Trophoblast cell (in vitro differentiated cells and primary cell): Measurements from ENCODE around the gene KRTAP21-3.

Source experiments
- DNase-seq, 2 donors: peaks; one replicate each; pipeline ENCODE4 v3.0.0-alpha.2; 2016
- H2AFZ ChIP-seq: 2 replicates; pipeline ENCODE4 v1.6.1; 2013; ENCODE audit warnings: low read length, moderate library complexity, mild to moderate bottlenecking; ENCODE audit not compliant: insufficient read depth, poor library complexity
- H2AK5ac ChIP-seq: 2 replicates; pipeline ENCODE4 v1.6.1; 2013; ENCODE audit warnings: mild to moderate bottlenecking, low read length
- H2BK120ac ChIP-seq: 2 replicates; pipeline ENCODE4 v1.6.1; 2013; ENCODE audit warnings: low read length, mild to moderate bottlenecking, moderate library complexity; ENCODE audit not compliant: insufficient read depth, poor library complexity
- H2BK12ac ChIP-seq: 2 replicates; pipeline ENCODE4 v1.6.1; 2013; ENCODE audit warnings: mild to moderate bottlenecking, low read length, moderate library complexity
- H2BK5ac ChIP-seq: 2 replicates; pipeline ENCODE4 v1.6.1; 2013; ENCODE audit warnings: low read length, low read depth, moderate library complexity, mild to moderate bottlenecking; ENCODE audit not compliant: poor library complexity
- H3K14ac ChIP-seq: 2 replicates; pipeline ENCODE4 v1.6.1; 2013; ENCODE audit warnings: mild to moderate bottlenecking, low read length
- H3K18ac ChIP-seq: 2 replicates; pipeline ENCODE4 v1.6.1; 2013; ENCODE audit warnings: mild to moderate bottlenecking, low read length
- H3K23ac ChIP-seq: 2 replicates; pipeline ENCODE4 v1.6.1; 2013; ENCODE audit warnings: low read length
- H3K27ac ChIP-seq: 2 replicates; pipeline ENCODE4 v1.5.1; 2013; ENCODE audit warnings: low read depth, mild to moderate bottlenecking, inconsistent platforms, low read length, moderate library complexity
- H3K27me3 ChIP-seq: 2 replicates; pipeline ENCODE4 v1.6.1; 2013; ENCODE audit warnings: inconsistent platforms, mild to moderate bottlenecking, low read length, moderate library complexity; ENCODE audit not compliant: insufficient read depth
- H3K36me3 ChIP-seq, 2 experiments: 1 replicate in 1 of 2; 2 replicates in 1 of 2; pipeline ENCODE4 v1.6.1; 2013; ENCODE audit warnings: low read length in 2 of 2, mild to moderate bottlenecking in 2 of 2, moderate library complexity in 1 of 2; ENCODE audit not compliant: insufficient read depth in 2 of 2, control insufficient read depth in 1 of 2
- H3K4ac ChIP-seq: 2 replicates; pipeline ENCODE4 v1.6.1; 2013; ENCODE audit warnings: low read depth, mild to moderate bottlenecking, low read length, moderate library complexity
- H3K4me1 ChIP-seq, 2 experiments: 1 replicate in 1 of 2; 2 replicates in 1 of 2; pipeline ENCODE4 v1.6.1; 2013; ENCODE audit warnings: low read length in 2 of 2, mild to moderate bottlenecking in 2 of 2, moderate library complexity in 1 of 2; ENCODE audit not compliant: insufficient read depth in 2 of 2, control insufficient read depth in 1 of 2
- H3K4me2 ChIP-seq: 2 replicates; pipeline ENCODE4 v1.6.1; 2013; ENCODE audit warnings: inconsistent platforms, mild to moderate bottlenecking, low read length, moderate library complexity
- H3K4me3 ChIP-seq: 2 replicates; pipeline ENCODE4 v1.5.1; 2013; ENCODE audit warnings: mild to moderate bottlenecking, low read depth, low read length, inconsistent platforms
- H3K79me1 ChIP-seq: one replicate; pipeline ENCODE4 v1.6.1; 2013; ENCODE audit warnings: low read length
- H3K79me2 ChIP-seq: 2 replicates; pipeline ENCODE4 v1.6.1; 2013; ENCODE audit warnings: low read length, mild to moderate bottlenecking; ENCODE audit not compliant: control insufficient read depth, insufficient read depth, poor library complexity
- H3K9ac ChIP-seq: 2 replicates; pipeline ENCODE4 v1.6.1; 2013; ENCODE audit warnings: mild to moderate bottlenecking, low read length
- H3K9me3 ChIP-seq: 2 replicates; pipeline ENCODE4 v1.6.1; 2013; ENCODE audit warnings: low read depth, mild to moderate bottlenecking, control low read depth, inconsistent platforms, low read length; ENCODE audit not compliant: insufficient read depth
- H4K12ac ChIP-seq: 2 replicates; pipeline ENCODE4 v1.6.1; 2013; ENCODE audit warnings: low read depth, mild to moderate bottlenecking, low read length, moderate library complexity
- H4K8ac ChIP-seq: 2 replicates; pipeline ENCODE4 v1.6.1; 2013; ENCODE audit warnings: low read depth, mild to moderate bottlenecking, low read length, moderate library complexity
- H4K91ac ChIP-seq: one replicate; pipeline ENCODE4 v1.6.1; 2013; ENCODE audit warnings: low read depth, mild to moderate bottlenecking, low read length, moderate library complexity
- WGBS: extraction: QIAGEN DNeasy Blood & Tissue Kit; methylation state at CpG from one replicate; pipeline ENCODE4 v1.1.7; 2013; ENCODE audit warnings: missing lambda C conversion rate; ENCODE audit not compliant: insufficient read length, insufficient coverage; ENCODE audit errors: extremely low coverage; 5-methylcytosine and 5-hydroxymethylcytosine counted together

The KRTAP21-3 gene

DNA sequence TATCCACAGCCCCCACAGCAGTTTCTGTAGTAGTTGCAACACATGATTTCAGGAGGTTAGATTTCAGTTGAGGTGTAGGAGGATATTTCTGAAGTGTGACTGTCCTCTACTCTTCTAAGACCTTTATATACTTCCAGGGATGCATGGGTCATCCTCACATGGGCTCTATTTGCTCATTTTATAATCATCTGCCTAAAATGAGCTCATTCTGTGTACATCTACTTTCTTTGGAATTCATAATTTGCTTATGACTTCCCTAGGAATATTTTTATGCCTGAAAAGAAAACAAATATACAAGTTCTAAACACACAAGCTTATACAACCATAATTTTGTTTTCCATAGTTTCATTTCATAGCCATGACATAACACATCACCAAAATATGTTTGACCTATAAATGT is 28.6 kb upstream of the KRTAP21-3 start, which contains the start of gene KRTAP21-2:
Gene KRTAP21-2, minus strand, starts transcription at position 101 of the 400 bp plus-strand sequence. Its CDS starts 57 bp downstream, at position 44.
- H4K91ac ChIP-seq = no peak within 1 kb of the TSS

DNA sequence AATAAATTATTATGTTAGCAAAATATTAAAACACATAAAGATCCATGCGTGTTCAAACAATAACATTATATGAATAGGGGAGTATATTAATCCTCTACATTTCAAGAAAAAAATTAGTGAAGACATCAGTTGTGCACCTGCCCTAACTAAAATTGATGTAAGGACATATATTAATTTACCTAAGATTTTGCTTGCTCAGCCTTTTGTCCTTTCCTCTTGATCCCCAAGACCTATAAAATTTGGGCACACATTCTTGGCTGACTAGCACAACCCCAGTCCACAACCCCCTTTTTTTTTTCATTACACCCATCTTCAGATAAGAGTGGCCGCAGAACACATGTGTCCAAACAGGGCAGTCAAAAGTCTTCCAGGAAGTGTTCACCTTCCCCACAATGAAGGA is 21.9 kb upstream of the KRTAP21-3 start:
- H3K79me1 ChIP-seq = no peaks in the 10 kb centered on the region
- H2BK120ac ChIP-seq = no peak overlapping the region
- H3K14ac ChIP-seq = no peak overlapping the region
- H3K23ac ChIP-seq = no peak overlapping the region
- no peak overlapping the region for H3K27ac ChIP-seq
- no peak overlapping the region for H2BK5ac ChIP-seq
- no peak overlapping the region for H3K4me2 ChIP-seq
- H4K91ac ChIP-seq = no peak overlapping the region
- H3K18ac ChIP-seq = no peak overlapping the region
- no peak overlapping the region for H2AK5ac ChIP-seq
- no peak for DNase-seq
- H3K9me3 ChIP-seq = no peaks in the 10 kb centered on the region
- no peak overlapping the region for H2AFZ ChIP-seq
- H3K4ac ChIP-seq = no peak overlapping the region
- H3K36me3 ChIP-seq = no peaks in the 10 kb centered on the region
- H4K12ac ChIP-seq = no peak overlapping the region
- H4K8ac ChIP-seq = no peak overlapping the region
- H3K27me3 ChIP-seq = no peaks in the 10 kb centered on the region
- no peaks in the 10 kb centered on the region for H3K79me2 ChIP-seq
- H3K4me1 ChIP-seq = no peaks in the 10 kb centered on the region
- H3K9ac ChIP-seq = no peak overlapping the region
- no peak overlapping the region for H3K4me3 ChIP-seq
- WGBS = no CpG with 5 or more reads among the region's 2 CpGs
- no peak overlapping the region for H2BK12ac ChIP-seq

More for the DNA sequence above, 28.6 kb upstream of the KRTAP21-3 start, which contains the start of gene KRTAP21-2:
- no peak within 1 kb of the TSS for H3K4me3 ChIP-seq
- H4K12ac ChIP-seq = no peak within 1 kb of the TSS
- no peak within 1 kb of the TSS for H3K4me2 ChIP-seq
- H3K79me1 ChIP-seq = no peaks in the 10 kb centered on the region
- H3K79me2 ChIP-seq = no peaks in the 10 kb centered on the region
- H3K23ac ChIP-seq = no peak within 1 kb of the TSS
- no peak within 1 kb of the TSS for H2BK12ac ChIP-seq
- no peaks in the 10 kb centered on the region for H3K9me3 ChIP-seq
- H3K18ac ChIP-seq = no peak within 1 kb of the TSS
- no peak within 1 kb of the TSS for H3K9ac ChIP-seq
- no peak for DNase-seq
- no peak within 1 kb of the TSS for H2BK120ac ChIP-seq
- H4K8ac ChIP-seq = no peak within 1 kb of the TSS
- H3K27me3 ChIP-seq = no peaks in the 10 kb centered on the region
- H2AK5ac ChIP-seq = no peak within 1 kb of the TSS
- H3K14ac ChIP-seq = no peak within 1 kb of the TSS
- H3K36me3 ChIP-seq = no peaks in the 10 kb centered on the region
- H3K4me1 ChIP-seq = no peaks in the 10 kb centered on the region
- no peak within 1 kb of the TSS for H2BK5ac ChIP-seq
- H3K4ac ChIP-seq = no peak within 1 kb of the TSS
- H2AFZ ChIP-seq = no peak within 1 kb of the TSS
- no peak within 1 kb of the TSS for H3K27ac ChIP-seq

DNA sequence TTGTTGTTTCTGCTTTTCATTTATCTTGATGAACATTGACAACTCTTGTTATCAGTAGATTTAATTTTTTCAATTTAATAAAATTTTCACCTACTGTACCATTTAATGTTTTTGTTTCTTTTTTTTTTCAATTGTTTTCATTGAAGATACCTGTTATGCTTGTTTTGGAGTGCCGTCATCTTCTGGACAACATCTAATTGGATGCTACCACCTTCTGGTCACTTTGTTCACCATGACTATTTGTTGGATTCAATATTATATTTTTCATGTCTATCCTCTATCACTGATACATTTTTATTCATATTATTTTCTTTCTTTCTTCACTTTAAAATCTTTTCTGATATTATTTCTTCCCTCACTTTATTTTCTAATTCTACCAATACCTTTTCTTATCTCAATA is 14.4 kb upstream of the KRTAP21-3 start:
- H3K79me1 ChIP-seq = no peaks in the 10 kb centered on the region
- H3K4ac ChIP-seq = no peak overlapping the region
- no peak overlapping the region for H2AFZ ChIP-seq
- H4K91ac ChIP-seq = no peak overlapping the region
- H3K4me3 ChIP-seq = no peak overlapping the region
- no peaks in the 10 kb centered on the region for H3K4me1 ChIP-seq
- H3K18ac ChIP-seq = no peak overlapping the region
- H2BK120ac ChIP-seq = no peak overlapping the region
- DNase-seq = no peak
- H2AK5ac ChIP-seq = no peak overlapping the region
- H4K12ac ChIP-seq = no peak overlapping the region
- H3K36me3 ChIP-seq = no peaks in the 10 kb centered on the region
- no peak overlapping the region for H3K23ac ChIP-seq
- no CpG with 5 or more reads among the region's 1 CpG for WGBS
- H3K9me3 ChIP-seq = peaks cover 2% of the 10 kb centered on the region
- H3K14ac ChIP-seq = no peak overlapping the region
- H3K79me2 ChIP-seq = no peaks in the 10 kb centered on the region
- no peak overlapping the region for H3K27ac ChIP-seq
- H3K4me2 ChIP-seq = no peak overlapping the region
- no peak overlapping the region for H2BK5ac ChIP-seq
- no peak overlapping the region for H3K9ac ChIP-seq
- H4K8ac ChIP-seq = no peak overlapping the region
- H2BK12ac ChIP-seq = no peak overlapping the region
- no peaks in the 10 kb centered on the region for H3K27me3 ChIP-seq

DNA sequence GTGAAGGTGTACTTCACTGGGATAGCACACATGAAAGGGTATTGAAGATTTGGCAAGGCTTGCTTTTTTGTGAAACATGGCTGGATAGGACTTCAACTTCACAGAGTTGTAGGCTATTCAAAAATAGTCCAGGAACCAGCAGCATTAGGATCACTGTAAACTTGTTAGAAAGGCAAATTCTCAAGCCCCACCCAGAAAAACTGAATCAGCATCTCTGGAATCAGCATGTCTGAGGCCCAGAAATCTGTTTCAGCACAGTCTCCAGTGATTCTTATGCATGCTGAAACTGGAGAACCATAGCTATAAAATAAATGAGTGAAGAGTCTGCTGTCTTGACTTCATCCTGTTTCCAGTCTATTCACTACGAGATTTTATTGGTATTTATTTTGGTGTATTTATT is 8.1 kb upstream of the KRTAP21-3 start:
- no peaks in the 10 kb centered on the region for H3K36me3 ChIP-seq
- no peak overlapping the region for H3K4ac ChIP-seq
- no peak overlapping the region for H4K12ac ChIP-seq
- no peak overlapping the region for H3K9ac ChIP-seq
- no peaks in the 10 kb centered on the region for H3K27me3 ChIP-seq
- no peak overlapping the region for H3K14ac ChIP-seq
- H3K27ac ChIP-seq = no peak overlapping the region
- no peak overlapping the region for H3K23ac ChIP-seq
- H3K9me3 ChIP-seq = peaks cover 2% of the 10 kb centered on the region
- H3K79me1 ChIP-seq = no peaks in the 10 kb centered on the region
- H2BK120ac ChIP-seq = no peak overlapping the region
- no peak overlapping the region for H2BK5ac ChIP-seq
- H3K4me3 ChIP-seq = no peak overlapping the region
- no peak overlapping the region for H2AK5ac ChIP-seq
- no peaks in the 10 kb centered on the region for H3K79me2 ChIP-seq
- no peak for DNase-seq
- H4K8ac ChIP-seq = no peak overlapping the region
- H2BK12ac ChIP-seq = no peak overlapping the region
- H4K91ac ChIP-seq = no peak overlapping the region
- H2AFZ ChIP-seq = no peak overlapping the region
- WGBS = no CpG with 5 or more reads among the region's 1 CpG
- no peak overlapping the region for H3K4me2 ChIP-seq
- no peaks in the 10 kb centered on the region for H3K4me1 ChIP-seq
- H3K18ac ChIP-seq = no peak overlapping the region
